GM18907 (cell line): Measurements from ENCODE around the gene GDE1.

Source experiments
- ATAC-seq: cut with Tn5 transposase; IDR thresholded peaks from one replicate; pipeline ENCODE4 v1.9.1; 2021; ENCODE audit warnings: mild to moderate bottlenecking, moderate library complexity; ENCODE audit not compliant: unreplicated experiment

Gene GDE1

DNA sequence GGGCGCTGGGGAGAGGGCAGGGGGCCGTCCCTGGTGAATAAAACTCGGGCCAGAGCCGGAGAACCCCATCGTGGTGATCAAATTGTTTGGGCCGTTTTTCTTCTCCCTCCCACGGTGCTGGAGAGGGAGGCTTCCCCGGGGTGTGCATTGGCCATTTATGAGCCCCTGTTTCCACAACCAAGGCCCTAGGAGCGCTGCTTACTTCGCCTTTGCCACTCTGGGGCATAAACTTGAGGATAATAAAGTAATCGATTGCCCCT is 2.4 kb upstream of the GDE1 start:
- peak; percentile 1 for ATAC-seq

GRCh38 chr16:19523559-19524355 is 1.9 kb upstream of the GDE1 start, which contains the start of gene CCP110:
TSS of gene CCP110 (plus strand) at chr16:19523942. CDS start at chr16:19527882, 3,940 bp downstream.
- peak; percentile 66 for ATAC-seq

- ATAC-seq, result no peak
Measured at GRCh38 chr16:19523184-19523558, 1.3 kb upstream of the GDE1 start.

DNA sequence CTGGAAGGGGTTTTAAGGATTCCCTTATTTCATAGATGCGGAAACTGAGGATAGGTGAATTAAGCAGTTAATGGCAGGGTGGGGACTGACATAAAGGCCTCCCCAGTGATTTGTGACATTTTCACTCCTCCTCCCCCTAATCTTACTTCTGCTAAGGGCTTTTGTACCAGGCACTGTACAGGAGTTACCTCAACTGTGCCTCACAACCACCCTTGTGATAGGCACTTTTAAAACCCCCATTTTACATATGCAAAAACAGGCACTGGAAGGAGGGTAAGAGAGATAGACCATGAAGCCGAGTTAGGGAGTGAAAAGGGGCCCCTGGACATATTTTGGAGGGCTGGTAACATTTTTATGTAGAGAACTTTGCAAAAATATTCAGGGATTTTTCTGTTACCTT is 862 bp upstream of the GDE1 start:
- no peak for ATAC-seq

- no peak for ATAC-seq
Measured at GRCh38 chr16:19522397-19522732, 467 bp upstream of the GDE1 start.

DNA sequence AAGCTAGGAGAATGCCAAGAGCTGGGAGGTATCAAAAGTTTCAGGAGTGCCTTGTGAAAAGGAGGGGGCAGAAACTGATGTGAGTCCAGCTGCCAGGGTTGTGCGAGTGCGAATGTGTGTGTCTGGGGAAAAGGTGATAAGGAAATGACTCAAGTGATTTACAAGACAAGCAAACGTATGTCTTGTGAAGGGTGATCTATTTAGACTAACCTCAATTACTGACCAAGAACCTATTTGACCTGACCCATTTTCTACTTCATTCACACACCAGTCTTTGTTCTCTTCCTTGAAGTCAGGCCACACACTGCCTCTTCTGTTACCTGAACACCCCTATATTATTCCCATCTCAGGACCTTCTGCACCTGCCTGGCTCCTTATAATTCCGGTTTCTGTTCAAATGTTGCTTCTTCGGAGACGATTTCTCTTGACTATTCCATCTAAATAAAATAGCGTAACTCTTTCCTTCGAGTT is 1.0 kb downstream of the GDE1 start:
- no peak for ATAC-seq

- ATAC-seq, result no peak
Measured at GRCh38 chr16:19518388-19518787, 3.5 kb downstream of the GDE1 start.

GRCh38 chr16:19517424-19518089 is 4.3 kb downstream of the GDE1 start:
- no peak for ATAC-seq

- ATAC-seq, result no peak
Measured at GRCh38 chr16:19515757-19516156, 6.1 kb downstream of the GDE1 start.

DNA sequence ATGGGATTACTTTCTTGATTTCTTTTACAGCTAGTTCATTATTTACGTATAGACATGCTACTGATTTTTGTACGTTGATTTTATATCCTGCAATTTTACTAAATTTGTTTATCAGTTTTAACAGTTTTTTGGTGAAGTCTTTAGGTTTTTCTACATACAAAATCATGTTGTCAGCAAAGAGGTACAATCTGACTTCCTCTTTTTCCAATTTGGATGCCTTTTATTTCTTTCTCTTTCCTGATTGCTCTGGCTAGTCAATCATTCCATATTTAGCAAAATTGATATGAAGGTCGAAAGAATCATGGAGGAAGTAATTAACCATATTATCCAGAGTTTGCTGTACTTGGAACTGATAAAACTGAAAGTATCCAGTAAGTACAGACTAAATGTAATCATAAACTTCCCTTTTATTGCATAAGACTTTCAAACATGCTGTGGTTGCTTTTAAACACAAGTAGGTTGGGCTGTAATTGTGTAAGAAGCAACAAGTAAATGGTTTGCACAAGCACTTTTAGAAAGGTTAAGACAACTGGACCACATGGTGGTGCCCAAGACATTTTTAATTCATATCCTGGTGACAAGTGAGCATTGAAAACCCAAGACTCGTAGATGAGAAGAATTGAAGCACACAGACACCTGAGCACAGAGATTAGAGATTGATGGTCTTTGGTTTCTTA is 8.4 kb downstream of the GDE1 start:
- no peak for ATAC-seq

DNA sequence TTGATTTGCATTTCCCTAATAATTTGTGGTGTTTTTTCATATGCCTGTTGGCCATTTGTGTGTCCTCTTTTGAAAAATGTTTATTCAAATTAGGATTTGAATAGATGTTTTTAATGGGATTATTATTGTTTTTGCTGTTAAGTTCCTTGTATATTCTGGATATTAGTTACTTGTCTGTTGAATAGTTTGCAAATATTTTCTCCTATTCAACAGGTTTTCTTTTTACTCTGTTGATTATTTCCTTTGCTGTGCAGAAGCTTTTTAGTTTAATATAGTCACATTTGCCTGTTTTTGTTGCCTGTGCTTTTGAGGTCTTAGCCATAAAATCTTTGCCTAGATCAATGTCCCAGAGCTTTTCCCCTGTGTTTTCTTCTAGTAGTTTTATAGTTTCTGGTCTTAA is 9.6 kb downstream of the GDE1 start:
- no peak for ATAC-seq

DNA sequence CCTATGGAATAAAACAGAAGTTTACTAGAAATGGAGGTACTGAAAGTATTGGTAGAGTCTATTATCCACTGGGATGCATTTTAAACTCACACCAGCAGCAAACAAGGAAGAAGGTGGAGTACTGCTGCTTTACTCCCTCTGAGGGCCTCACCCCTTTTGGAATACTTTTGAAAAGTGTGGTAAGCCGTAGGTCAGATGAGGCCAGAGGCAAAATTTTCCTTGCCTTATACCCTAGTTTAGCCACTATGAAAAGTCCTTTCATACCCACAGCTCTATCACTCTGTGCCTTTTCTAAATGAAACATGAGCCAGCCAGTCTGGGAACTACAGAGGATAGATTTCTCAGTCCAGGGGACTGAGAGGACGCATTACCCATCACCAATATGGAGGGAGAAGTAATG is 14.0 kb downstream of the GDE1 start:
- no peak for ATAC-seq

DNA sequence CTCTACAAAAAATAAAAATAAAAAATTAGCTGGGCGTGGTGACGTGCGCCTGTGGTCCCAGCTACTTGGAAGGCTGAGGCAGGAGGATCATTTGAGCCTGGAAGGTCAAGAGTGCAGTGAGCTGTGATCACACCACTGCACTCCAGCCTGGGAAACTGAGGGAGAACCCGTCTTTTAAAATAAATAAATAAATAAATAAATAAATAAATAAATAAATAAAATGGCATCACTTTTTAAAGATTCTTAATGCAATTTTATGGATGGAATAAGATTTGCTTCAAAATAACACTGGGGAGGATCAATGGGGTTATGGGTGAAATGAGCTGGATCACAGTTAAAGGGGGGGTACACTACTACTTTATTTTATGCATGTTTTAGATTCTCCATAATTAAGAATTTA is 14.9 kb downstream of the GDE1 start:
- ATAC-seq, result no peak

DNA sequence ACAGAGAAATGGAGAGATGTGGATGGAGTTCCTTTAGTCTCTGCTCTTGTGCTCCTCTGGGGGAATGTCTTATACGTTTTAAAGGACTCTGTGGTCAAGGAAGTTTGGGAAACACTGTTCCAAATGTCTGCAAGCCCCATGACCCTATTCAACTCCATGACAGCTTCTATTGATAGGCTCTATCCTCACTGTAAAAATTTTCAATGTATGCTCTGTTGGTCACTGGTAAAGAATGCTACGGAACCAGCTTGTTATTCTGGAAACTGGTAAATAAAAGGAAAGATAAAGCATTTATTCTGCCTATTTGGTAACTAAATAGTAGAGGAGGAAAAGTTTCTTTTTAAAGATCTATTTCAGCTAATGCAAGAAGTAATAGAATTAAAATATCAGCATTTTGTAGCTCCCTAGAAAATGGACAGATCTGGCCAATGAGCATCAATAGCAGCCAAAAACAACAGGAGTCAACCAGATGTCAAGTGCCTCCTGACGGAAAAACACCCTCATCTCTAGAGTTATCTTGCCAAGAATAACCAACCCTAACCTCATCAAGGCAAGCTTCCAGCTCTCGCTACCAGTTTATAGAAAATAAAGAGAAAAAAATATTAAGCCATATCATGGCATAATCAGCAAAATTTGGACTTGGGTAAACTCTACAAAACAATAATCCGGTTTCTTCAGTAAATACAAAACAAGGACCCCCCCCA is 16.1 kb downstream of the GDE1 start:
- ATAC-seq, result no peak

- no peak for ATAC-seq
Measured at GRCh38 chr16:19503461-19504075, 18.3 kb downstream of the GDE1 start.

- no peak for ATAC-seq
Measured at GRCh38 chr16:19502395-19503131, 19.3 kb downstream of the GDE1 start.

- no peak for ATAC-seq
Measured at GRCh38 chr16:19499481-19499880, 22.4 kb downstream of the GDE1 start.

GRCh38 chr16:19499006-19499405 is 22.9 kb downstream of the GDE1 start:
- no peak for ATAC-seq

- no peak for ATAC-seq
Measured at GRCh38 chr16:19497176-19497575, 24.7 kb downstream of the GDE1 start.

DNA sequence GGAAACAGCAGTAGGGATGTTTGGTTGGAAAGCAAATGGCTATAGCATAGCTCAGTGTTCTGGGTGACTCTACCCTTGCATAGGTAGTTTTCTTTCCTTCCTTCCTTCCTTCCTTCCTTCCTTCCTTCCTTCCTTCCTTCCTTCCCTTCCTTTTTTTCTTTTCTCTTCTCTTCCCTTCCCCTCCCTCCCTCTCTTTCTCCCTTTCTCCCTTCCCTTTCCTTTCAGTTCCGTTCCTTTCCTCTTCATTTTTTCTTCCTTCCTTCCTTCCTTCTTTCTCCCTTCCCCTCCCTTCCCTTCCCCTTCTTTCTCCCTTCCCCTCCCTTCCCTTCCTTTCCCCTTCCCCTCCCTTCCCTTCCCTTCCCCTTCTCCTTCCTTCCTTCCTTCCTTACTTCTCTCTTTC is 31.3 kb downstream of the GDE1 start:
- ATAC-seq, result no peak
